SK-N-SH (cell line): ENCODE measurements around the gene HOXC10. TPM values are rescaled to one million over a fixed set of nuclear protein-coding genes. Genes with fewer than 3 reads are reported as not detected.

Experiments
- CTCF ChIA-PET: fragments of 300-600, 350-600 bp; formaldehyde crosslinking; extraction: SDS; loops from one replicate; lab custom pipeline; 2021; lab: Yijun Ruan, JAX
- POLR2A ChIA-PET: fragments of 350-600 bp; sonication (Branson Sonifier 250); formaldehyde crosslinking; extraction: SDS; loops from one replicate; lab custom pipeline; 2020; ENCODE audit warnings: antibody characterized with exemption, inconsistent platforms; lab: Yijun Ruan, JAX
- DNase-seq: peaks from one replicate; pipeline ENCODE4 v3.0.0; 2012
- H2AFZ ChIP-seq: fragments of 200-600 bp; sonication (generic); 2 replicates; pipeline ENCODE4 v1.8.1; 2016; ENCODE audit warnings: antibody characterized with exemption, mild to moderate bottlenecking, low read depth
- H3F3A ChIP-seq: fragments of 200-600 bp; sonication (generic); replicated peaks from 2 replicates; pipeline ENCODE3; 2016; ENCODE audit warnings: antibody characterized with exemption, mild to moderate bottlenecking; ENCODE audit not compliant: insufficient read depth
- H3K27ac ChIP-seq, 2 experiments: fragments of 200-500 bp in 1 of 2; fragments of 200-600 bp in 1 of 2; sonication (Bioruptor generic) in 1 of 2; sonication (generic), shearing (Covaris generic) in 1 of 2; 2 replicates each; pipeline versions ENCODE4 v1.5.1 to v1.6.1; 2014 to 2016; ENCODE audit warnings: low read depth in 2 of 2, inconsistent platforms in 1 of 2, low read length in 1 of 2, mild to moderate bottlenecking in 1 of 2, mixed read lengths in 1 of 2
- H3K27me3 ChIP-seq: fragments of 200-600 bp; sonication (generic), shearing (Covaris generic); 2 replicates; pipeline ENCODE4 v1.6.1; 2016; ENCODE audit warnings: mixed run types; ENCODE audit not compliant: insufficient read depth
- H3K36me3 ChIP-seq, 2 experiments: fragments of 200-500 bp in 1 of 2; fragments of 200-600 bp in 1 of 2; sonication (Bioruptor generic) in 1 of 2; sonication (generic) in 1 of 2; replicated peaks in 1 of 2; 2 replicates each; pipeline versions ENCODE3 to v1.5.1; 2014 to 2016; ENCODE audit warnings: low read length in 1 of 2, mild to moderate bottlenecking in 1 of 2; ENCODE audit not compliant: insufficient read depth in 2 of 2, control insufficient read depth in 1 of 2
- H3K4me1 ChIP-seq, 2 experiments: fragments of 200-500 bp in 1 of 2; fragments of 200-600 bp in 1 of 2; sonication (Bioruptor generic) in 1 of 2; sonication (generic), shearing (Covaris generic) in 1 of 2; 2 replicates each; pipeline versions ENCODE4 v1.5.1 to v1.6.1; 2014 to 2016; ENCODE audit warnings: low read depth in 1 of 2, low read length in 1 of 2, mixed run types in 1 of 2; ENCODE audit not compliant: insufficient read depth in 2 of 2, control insufficient read depth in 1 of 2
- H3K4me2 ChIP-seq: fragments of 200-600 bp; sonication (generic), shearing (Covaris generic); 2 replicates; pipeline ENCODE4 v1.6.1; 2017; ENCODE audit warnings: mixed run types
- H3K4me3 ChIP-seq, 2 experiments: fragments of 200-500 bp in 1 of 2; fragments of 200-600 bp in 1 of 2; sonication (Bioruptor generic) in 1 of 2; sonication (generic), shearing (Covaris generic) in 1 of 2; 2 replicates each; pipeline versions ENCODE4 v1.5.1 to v1.8.1; 2014 to 2016; ENCODE audit warnings: low read depth in 2 of 2, inconsistent platforms in 1 of 2, low read length in 1 of 2, mild to moderate bottlenecking in 1 of 2, mixed read lengths in 1 of 2, moderate library complexity in 1 of 2
- H3K79me2 ChIP-seq: fragments of 200-600 bp; sonication (generic); 2 replicates; pipeline ENCODE4 v1.8.1; 2017; ENCODE audit warnings: mild to moderate bottlenecking; ENCODE audit not compliant: insufficient read depth
- H3K9ac ChIP-seq: fragments of 200-600 bp; sonication (generic); 2 replicates; pipeline ENCODE4 v1.6.1; 2017; ENCODE audit warnings: mixed run types
- H3K9me2 ChIP-seq: fragments of 200-600 bp; sonication (generic); 2 replicates; pipeline ENCODE4 v1.6.1; 2017; ENCODE audit warnings: mixed run types
- H3K9me3 ChIP-seq: fragments of 200-600 bp; sonication (generic); 2 replicates; pipeline ENCODE4 v1.6.1; 2017; ENCODE audit warnings: mixed run types, mild to moderate bottlenecking, moderate library complexity
- H4K20me1 ChIP-seq: fragments of 200-600 bp; sonication (generic); 2 replicates; pipeline ENCODE4 v1.6.1; 2017; ENCODE audit warnings: mild to moderate bottlenecking, mixed run types; ENCODE audit not compliant: insufficient read depth
- FOXJ3 ChIP-seq: sonication (generic); formaldehyde crosslinking; IDR thresholded peaks from 2 replicates; pipeline ENCODE4 v1.5.1; 2020; ENCODE audit warnings: mild to moderate bottlenecking, missing genetic modification reagents
- FOXM1 ChIP-seq: IDR thresholded peaks from 2 replicates; pipeline ENCODE4 v1.4.0; 2012; ENCODE audit warnings: low read depth, mild to moderate bottlenecking
- GABPA ChIP-seq: IDR thresholded peaks from 2 replicates; pipeline ENCODE4 v1.4.0; 2012; ENCODE audit warnings: low read depth, mild to moderate bottlenecking
- JUND ChIP-seq: IDR thresholded peaks from 2 replicates; pipeline ENCODE4 v1.4.0; 2012
- MEF2A ChIP-seq: IDR thresholded peaks from 2 replicates; pipeline ENCODE4 v1.4.0; 2012; ENCODE audit warnings: low read depth, borderline replicate concordance
- NRF1 ChIP-seq: IDR thresholded peaks from 2 replicates; pipeline ENCODE4 v1.6.1; 2012; ENCODE audit warnings: low read depth, mild to moderate bottlenecking, low read length
- RFX5 ChIP-seq: IDR thresholded peaks from 2 replicates; pipeline ENCODE4 v1.6.1; 2012; ENCODE audit warnings: mild to moderate bottlenecking, improper control_type of control experiment, low read length
- SIN3A ChIP-seq: IDR thresholded peaks from 2 replicates; pipeline ENCODE4 v1.6.1; 2012; ENCODE audit warnings: low read depth, mild to moderate bottlenecking, low read length, moderate library complexity, borderline replicate concordance
- TEAD4 ChIP-seq: IDR thresholded peaks from 2 replicates; pipeline ENCODE4 v1.4.0; 2012; ENCODE audit warnings: mild to moderate bottlenecking, borderline replicate concordance; ENCODE audit not compliant: insufficient read depth
- YY1 ChIP-seq: IDR thresholded peaks from 2 replicates; pipeline ENCODE4 v1.4.0; 2012; ENCODE audit warnings: low read depth, mild to moderate bottlenecking
- WGBS: methylation state at CpG from one replicate; pipeline ENCODE4 v1.1.6; 2017; ENCODE audit warnings: low lambda C conversion rate; 5-methylcytosine and 5-hydroxymethylcytosine counted together
- polyA plus RNA-seq, 3 experiments: library from polyadenylated mRNA; depleted of rRNA; stranded (reverse); fragments of >200 nt; gene quantifications; 2 replicates each; pipeline ENCODE4 v1.2.3, GENCODE V29; 2012
- TF ChIP-seq, protein P1 (sequence below): fragments of 200-600 bp; sonication (generic); IDR thresholded peaks from 2 replicates; pipeline ENCODE4 v1.6.1; 2017; ENCODE audit warnings: antibody characterized with exemption, mild to moderate bottlenecking, moderate library complexity
- TF ChIP-seq, protein P2 (sequence below): fragments of 150-350 bp; IDR thresholded peaks from 2 replicates; pipeline ENCODE4 v1.6.1; 2016; ENCODE audit warnings: mild to moderate bottlenecking, low read depth, low read length
- TF ChIP-seq, protein P3 (sequence below): IDR thresholded peaks from 2 replicates; pipeline ENCODE4 v1.4.0; 2012; ENCODE audit warnings: low read depth

The HOXC10 gene
- polyA plus RNA-seq, 1 of the 3 experiments (the other 2 are of a cell fraction): 0.03 TPM

DNA sequence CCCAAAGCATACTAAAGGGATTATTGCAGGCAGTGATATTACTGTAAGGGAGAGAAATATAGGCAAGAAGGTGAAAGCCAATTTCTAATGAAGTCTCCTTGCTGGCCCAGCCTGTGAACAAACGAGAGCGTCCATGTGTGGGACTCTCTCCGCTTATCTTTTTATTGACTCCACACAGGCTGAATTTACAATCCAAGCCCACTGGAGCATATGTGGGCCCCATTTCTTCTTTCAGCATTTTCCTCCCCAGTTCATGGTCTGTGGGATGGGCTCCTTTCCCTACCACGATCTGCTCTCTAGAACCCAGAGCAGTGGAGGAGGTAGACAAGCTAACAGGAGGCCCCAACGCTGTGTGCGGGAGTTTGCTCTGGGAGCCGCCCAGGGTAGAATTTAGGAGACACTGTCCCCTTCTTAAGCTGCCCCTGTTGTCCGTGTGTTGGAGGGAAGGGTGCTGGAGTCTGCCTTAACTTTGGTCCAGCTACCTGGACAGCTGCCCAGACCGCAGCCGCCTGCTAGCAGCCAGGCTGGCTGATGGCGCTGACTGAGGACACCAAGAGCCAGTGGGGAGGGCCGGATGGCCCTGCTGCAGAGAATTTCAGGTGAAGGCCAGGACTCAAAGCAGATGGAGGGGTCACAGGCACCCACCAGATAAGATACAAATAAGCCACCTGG lies 15.2 kb upstream of the HOXC10 start (continued):
- TF ChIP-seq, protein P1, sequence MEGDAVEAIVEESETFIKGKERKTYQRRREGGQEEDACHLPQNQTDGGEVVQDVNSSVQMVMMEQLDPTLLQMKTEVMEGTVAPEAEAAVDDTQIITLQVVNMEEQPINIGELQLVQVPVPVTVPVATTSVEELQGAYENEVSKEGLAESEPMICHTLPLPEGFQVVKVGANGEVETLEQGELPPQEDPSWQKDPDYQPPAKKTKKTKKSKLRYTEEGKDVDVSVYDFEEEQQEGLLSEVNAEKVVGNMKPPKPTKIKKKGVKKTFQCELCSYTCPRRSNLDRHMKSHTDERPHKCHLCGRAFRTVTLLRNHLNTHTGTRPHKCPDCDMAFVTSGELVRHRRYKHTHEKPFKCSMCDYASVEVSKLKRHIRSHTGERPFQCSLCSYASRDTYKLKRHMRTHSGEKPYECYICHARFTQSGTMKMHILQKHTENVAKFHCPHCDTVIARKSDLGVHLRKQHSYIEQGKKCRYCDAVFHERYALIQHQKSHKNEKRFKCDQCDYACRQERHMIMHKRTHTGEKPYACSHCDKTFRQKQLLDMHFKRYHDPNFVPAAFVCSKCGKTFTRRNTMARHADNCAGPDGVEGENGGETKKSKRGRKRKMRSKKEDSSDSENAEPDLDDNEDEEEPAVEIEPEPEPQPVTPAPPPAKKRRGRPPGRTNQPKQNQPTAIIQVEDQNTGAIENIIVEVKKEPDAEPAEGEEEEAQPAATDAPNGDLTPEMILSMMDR: no peak
- TF ChIP-seq, protein P2, sequence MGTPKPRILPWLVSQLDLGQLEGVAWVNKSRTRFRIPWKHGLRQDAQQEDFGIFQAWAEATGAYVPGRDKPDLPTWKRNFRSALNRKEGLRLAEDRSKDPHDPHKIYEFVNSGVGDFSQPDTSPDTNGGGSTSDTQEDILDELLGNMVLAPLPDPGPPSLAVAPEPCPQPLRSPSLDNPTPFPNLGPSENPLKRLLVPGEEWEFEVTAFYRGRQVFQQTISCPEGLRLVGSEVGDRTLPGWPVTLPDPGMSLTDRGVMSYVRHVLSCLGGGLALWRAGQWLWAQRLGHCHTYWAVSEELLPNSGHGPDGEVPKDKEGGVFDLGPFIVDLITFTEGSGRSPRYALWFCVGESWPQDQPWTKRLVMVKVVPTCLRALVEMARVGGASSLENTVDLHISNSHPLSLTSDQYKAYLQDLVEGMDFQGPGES: no peak

DNA sequence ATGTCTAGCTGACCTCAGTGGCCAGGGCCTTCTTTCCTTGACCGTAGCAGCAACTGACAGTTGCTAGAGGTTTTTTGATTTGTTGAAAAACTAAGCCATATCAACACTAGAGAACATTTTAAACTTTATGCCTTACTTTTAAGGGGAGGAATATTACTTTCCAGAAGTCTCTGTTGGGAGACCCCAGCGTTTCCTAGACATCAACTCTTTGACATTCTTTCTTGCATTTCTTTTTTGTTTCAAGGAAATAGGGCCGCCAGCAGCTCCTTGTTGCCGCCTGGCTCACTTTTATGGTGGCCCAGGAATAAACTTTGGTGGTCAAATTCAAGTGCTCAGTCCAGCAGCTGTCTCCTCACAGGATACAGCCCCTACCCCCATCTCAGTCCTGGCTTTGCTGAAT lies 14.5 kb upstream of the HOXC10 start:
- 17% methylated on average over 4 of the region's 4 CpGs for WGBS
- Histone ChIP-seq H3F3A (peaks cover 3% of the 10 kb centered on the region), H4K20me1 (0 out of 2 replicates have a peak, but pooled peaks cover 6% of the 10 kb centered on the region), H3K4me1 (peaks cover 0 to 2% of the 10 kb centered on the region in 2 experiments; a peak in 1 of 4 replicates), H3K27me3 (peaks cover 100% of the 10 kb centered on the region), H3K9ac (no peak overlapping the region), H2AFZ (no peak overlapping the region), H3K27ac (no peak overlapping the region), H3K4me2 (no peak overlapping the region), H3K9me3 (no peaks in the 10 kb centered on the region)
- POLR2A ChIA-PET: no interaction called here
- TF ChIP-seq, protein P3, sequence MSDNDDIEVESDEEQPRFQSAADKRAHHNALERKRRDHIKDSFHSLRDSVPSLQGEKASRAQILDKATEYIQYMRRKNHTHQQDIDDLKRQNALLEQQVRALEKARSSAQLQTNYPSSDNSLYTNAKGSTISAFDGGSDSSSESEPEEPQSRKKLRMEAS: no peak
- no peak for TF ChIP-seq YY1
- TF ChIP-seq MEF2A: no peak
- no peak for TF ChIP-seq SIN3A
- TF ChIP-seq TEAD4: no peak
- TF ChIP-seq FOXM1: no peak
- no peak for TF ChIP-seq RFX5
- no peak for TF ChIP-seq FOXJ3 (CRISPR knock-in tag)
- TF ChIP-seq JUND: no peak
- no peak for TF ChIP-seq GABPA
- TF ChIP-seq NRF1: no peak
- TF ChIP-seq, all 33 proteins: peak for 0
- CTCF ChIA-PET: interaction anchor here (0.6 to 12.7 kb wide), 4 partner anchors 18 to 246 kb away, joined by 3 to 134 read pairs (median 4); partner anchors contain the start of gene HOXC10
- H3K79me2 ChIP-seq: no peaks in the 10 kb centered on the region
- H3K36me3 ChIP-seq: no peaks in the 10 kb centered on the region
- H3K4me3 ChIP-seq: no peak overlapping the region
- DNase-seq: no peak
- no peaks in the 10 kb centered on the region for H3K9me2 ChIP-seq
